Measurements from ENCODE around the gene SOCS1. TPM values are rescaled to one million over a fixed set of nuclear protein-coding genes. Genes with fewer than 3 reads are reported as not detected.
A peak's percentile ranks its signal among the peaks of the same experiment; 100 is the strongest.

The SOCS1 gene
- total and polyA plus RNA-seq, 4 experiments from 2014 or later, result 14.7 to 37.8 (median 17.1) TPM

- POLR2A ChIA-PET (ENCODE audit: partially characterized antibody), result interaction anchor here (0.6 to 8.3 kb wide), 11 partner anchors 10 to 293 kb away, joined by 3 to 283 read pairs (median 4); partner anchors contain the start of gene TNP2
- H3K27me3 ChIP-seq (ENCODE audit: insufficient read depth, low read length), result no peaks in the 10 kb centered on the region
- peak overlapping the region; percentile 39 for H3K27ac ChIP-seq (ENCODE audit: low read depth, low read length)
- Mint-ChIP-seq H3K27ac (peak overlapping the region; percentile 24 to 97 (median 88)), H3K4me3 (peak overlapping the region; percentile 53 to 78 (median 71)), H3K36me3 (peaks cover 0 to 10% of the 10 kb centered on the region in 2 donors), H3K9me3 (peaks cover 0 to 6% (median 0%) of the 10 kb centered on the region in 8 donors), H3K4me1 (peaks cover 27 to 64% (median 36%) of the 10 kb centered on the region in 4 donors), H3K27me3 (no peaks in the 10 kb centered on the region)
- H3K36me3 ChIP-seq (ENCODE audit: insufficient read depth, low read length), result no peaks in the 10 kb centered on the region
- intact Hi-C loops (cut with micrococcal nuclease), result loop anchor here (1.0 to 10.0 kb wide), 5 partner anchors 38 to 656 kb away; partner anchors contain the start of genes GSPT1 and TXNDC11
- H3K4me3 ChIP-seq (ENCODE audit: low read length in 2 of 2), result peak overlapping the region in 1 of 2 donors; percentile 16
- peaks cover 44% of the 10 kb centered on the region for H3K4me1 ChIP-seq (ENCODE audit: insufficient read depth, low read length)
- CTCF ChIA-PET (ENCODE audit: partially characterized antibody), result interaction anchor here (0.5 to 7.6 kb wide), 16 partner anchors 10 to 458 kb away, joined by 3 to 197 read pairs (median 6); partner anchors contain the start of genes PRM3 and TNP2
- DNase-seq, result peak; percentile 59 to 73 (median 61)
- no peaks in the 10 kb centered on the region for H3K9me3 ChIP-seq (ENCODE audit: control insufficient read depth in 1 of 2, low read length in 2 of 2)
These were observed 2.8 kb upstream of the SOCS1 start for GRCh38 chr16:11258553-11259492.

- peaks cover 0 to 8% (median 0%) of the 10 kb centered on the region in 8 donors for H3K9me3 Mint-ChIP-seq
- H3K27ac ChIP-seq (ENCODE audit: low read depth, low read length), result peak overlapping the region; percentile 83
- CTCF ChIA-PET (ENCODE audit: partially characterized antibody), result interaction anchor here (0.6 to 7.6 kb wide), 21 partner anchors 11 to 303 kb away, joined by 3 to 197 read pairs (median 6); partner anchors contain the start of genes PRM3 and TNP2
These were observed 1.3 kb upstream of the SOCS1 start for GRCh38 chr16:11257131-11257938.

GRCh38 chr16:11256661-11257130 is 692 bp upstream of the SOCS1 start:
- CTCF ChIA-PET (ENCODE audit: partially characterized antibody), result interaction anchor here (1.0 to 7.6 kb wide), 20 partner anchors 12 to 289 kb away, joined by 3 to 197 read pairs (median 6); partner anchors contain the start of genes PRM3 and TNP2
- intact Hi-C loops (cut with micrococcal nuclease), result loop anchor here (1.0 to 10.0 kb wide), 6 partner anchors 41 to 658 kb away; partner anchors contain the start of genes GSPT1 and TXNDC11
- H3K27ac Mint-ChIP-seq, result peak overlapping the region; percentile 92 to 99 (median 97)

More at GRCh38 chr16:11257131-11257938, 1.3 kb upstream of the SOCS1 start:
- Histone ChIP-seq H3K4me3 (ENCODE audit: low read length in 2 of 2) (peak overlapping the region; percentile 73 to 85), H3K4me1 (ENCODE audit: insufficient read depth, low read length) (peaks cover 47% of the 10 kb centered on the region), H3K27me3 (ENCODE audit: insufficient read depth, low read length) (no peaks in the 10 kb centered on the region), H3K9me3 (ENCODE audit: control insufficient read depth in 1 of 2, low read length in 2 of 2) (no peaks in the 10 kb centered on the region), H3K36me3 (ENCODE audit: insufficient read depth, low read length) (peaks cover 6% of the 10 kb centered on the region)
- peak; percentile 51 to 62 (median 53) for DNase-seq
- H3K36me3 Mint-ChIP-seq, result peaks cover 0 to 20% of the 10 kb centered on the region in 2 donors
- H3K4me1 Mint-ChIP-seq, result peaks cover 30 to 67% (median 39%) of the 10 kb centered on the region in 4 donors
- H3K27ac Mint-ChIP-seq, result peak overlapping the region; percentile 91 to 99 (median 97)
- intact Hi-C loops (cut with micrococcal nuclease), result loop anchor here (1.0 to 10.0 kb wide), 6 partner anchors 40 to 657 kb away; partner anchors contain the start of genes GSPT1 and TXNDC11
- POLR2A ChIA-PET (ENCODE audit: partially characterized antibody), result interaction anchor here (0.6 to 8.3 kb wide), 21 partner anchors 12 to 484 kb away, joined by 3 to 283 read pairs (median 13); partner anchors contain the start of genes CLEC16A and TNP2
- H3K27me3 Mint-ChIP-seq, result no peaks in the 10 kb centered on the region
- H3K4me3 Mint-ChIP-seq, result peak overlapping the region; percentile 89 to 98 (median 94)

GRCh38 chr16:11254913-11255736 is 879 bp downstream of the SOCS1 start:
- Mint-ChIP-seq H3K4me3 (peak overlapping the region; percentile 85 to 91 (median 88)), H3K27me3 (no peaks in the 10 kb centered on the region), H3K27ac (peak overlapping the region; percentile 52 to 95 (median 79)), H3K4me1 (peaks cover 41 to 78% (median 53%) of the 10 kb centered on the region in 4 donors), H3K9me3 (peaks cover 0 to 14% (median 0%) of the 10 kb centered on the region in 8 donors), H3K36me3 (peaks cover 5 to 33% of the 10 kb centered on the region in 2 donors)
- intact Hi-C loops (cut with micrococcal nuclease), result loop anchor here (1.0 to 10.0 kb wide), 9 partner anchors 22 to 660 kb away; partner anchors contain the start of genes CLEC16A, GSPT1, RMI2 and TXNDC11
- peak; percentile 79 to 82 (median 80) for DNase-seq
- Histone ChIP-seq H3K36me3 (ENCODE audit: insufficient read depth, low read length) (peaks cover 6% of the 10 kb centered on the region), H3K27ac (ENCODE audit: low read depth, low read length) (peak overlapping the region; percentile 83), H3K9me3 (ENCODE audit: control insufficient read depth in 1 of 2, low read length in 2 of 2) (no peaks in the 10 kb centered on the region), H3K27me3 (ENCODE audit: insufficient read depth, low read length) (no peaks in the 10 kb centered on the region), H3K4me1 (ENCODE audit: insufficient read depth, low read length) (peaks cover 60% of the 10 kb centered on the region), H3K4me3 (ENCODE audit: low read length in 2 of 2) (peak overlapping the region; percentile 73 to 85)
- ChIA-PET POLR2A (ENCODE audit: partially characterized antibody) (interaction anchor here (0.6 to 8.3 kb wide), 54 partner anchors 9 to 661 kb away, joined by 3 to 283 read pairs (median 5); partner anchors contain the start of genes CLEC16A, DEXI, GSPT1 and PRM3), CTCF (ENCODE audit: partially characterized antibody) (interaction anchor here (0.7 to 7.6 kb wide), 36 partner anchors 9 to 307 kb away, joined by 3 to 197 read pairs (median 6); no protein-coding TSS in a partner anchor)

More at GRCh38 chr16:11256661-11257130, 692 bp upstream of the SOCS1 start:
- H3K4me1 Mint-ChIP-seq, result peaks cover 36 to 73% (median 45%) of the 10 kb centered on the region in 4 donors
- peak overlapping the region; percentile 90 to 98 (median 94) for H3K4me3 Mint-ChIP-seq
- peaks cover 0 to 12% (median 0%) of the 10 kb centered on the region in 8 donors for H3K9me3 Mint-ChIP-seq
- H3K27me3 Mint-ChIP-seq, result no peaks in the 10 kb centered on the region
- peak overlapping the region; percentile 73 to 85 for H3K4me3 ChIP-seq (ENCODE audit: low read length in 2 of 2)
- peak overlapping the region; percentile 83 for H3K27ac ChIP-seq (ENCODE audit: low read depth, low read length)
- peaks cover 6% of the 10 kb centered on the region for H3K36me3 ChIP-seq (ENCODE audit: insufficient read depth, low read length)
- H3K4me1 ChIP-seq (ENCODE audit: insufficient read depth, low read length), result peaks cover 53% of the 10 kb centered on the region
- H3K36me3 Mint-ChIP-seq, result peaks cover 5 to 27% of the 10 kb centered on the region in 2 donors
- POLR2A ChIA-PET (ENCODE audit: partially characterized antibody), result interaction anchor here (0.5 to 8.3 kb wide), 42 partner anchors 8 to 486 kb away, joined by 3 to 283 read pairs (median 6); partner anchors contain the start of genes CLEC16A, TNP2 and TXNDC11
- H3K9me3 ChIP-seq (ENCODE audit: control insufficient read depth in 1 of 2, low read length in 2 of 2), result no peaks in the 10 kb centered on the region
- DNase-seq, result peak in 3 of 5 donors; percentile 28 to 54 (median 31)
- H3K27me3 ChIP-seq (ENCODE audit: insufficient read depth, low read length), result no peaks in the 10 kb centered on the region

- Histone ChIP-seq H3K27ac (ENCODE audit: low read depth, low read length) (peak overlapping the region; percentile 83), H3K4me3 (ENCODE audit: low read length in 2 of 2) (peak overlapping the region; percentile 52 to 85), H3K4me1 (ENCODE audit: insufficient read depth, low read length) (peaks cover 57% of the 10 kb centered on the region), H3K36me3 (ENCODE audit: insufficient read depth, low read length) (peaks cover 6% of the 10 kb centered on the region), H3K9me3 (ENCODE audit: control insufficient read depth in 1 of 2, low read length in 2 of 2) (no peaks in the 10 kb centered on the region), H3K27me3 (ENCODE audit: insufficient read depth, low read length) (no peaks in the 10 kb centered on the region)
- peak overlapping the region; percentile 81 to 97 (median 95) for H3K27ac Mint-ChIP-seq
- H3K4me1 Mint-ChIP-seq, result peaks cover 40 to 69% (median 52%) of the 10 kb centered on the region in 4 donors
- H3K36me3 Mint-ChIP-seq, result peaks cover 5 to 33% of the 10 kb centered on the region in 2 donors
- ChIA-PET CTCF (ENCODE audit: partially characterized antibody) (interaction anchor here (0.7 to 7.6 kb wide), 24 partner anchors 8 to 300 kb away, joined by 3 to 197 read pairs (median 6); no protein-coding TSS in a partner anchor), POLR2A (ENCODE audit: partially characterized antibody) (interaction anchor here (0.6 to 8.3 kb wide), 40 partner anchors 9 to 488 kb away, joined by 3 to 283 read pairs (median 8); partner anchors contain the start of genes CLEC16A, DEXI, PRM3 and RMI2)
- peak overlapping the region; percentile 87 to 91 (median 89) for H3K4me3 Mint-ChIP-seq
- H3K27me3 Mint-ChIP-seq, result no peaks in the 10 kb centered on the region
- H3K9me3 Mint-ChIP-seq, result peaks cover 0 to 14% (median 0%) of the 10 kb centered on the region in 8 donors
- DNase-seq, result no peak
- intact Hi-C loops (cut with micrococcal nuclease), result loop anchor here (5.0 to 10.0 kb wide), 3 partner anchors 62 to 661 kb away; partner anchors contain the start of gene GSPT1
These were observed 1.8 kb downstream of the SOCS1 start for GRCh38 chr16:11253995-11254912.

All from CD4-positive, alpha-beta memory T cell (primary cell).